GM19023 (cell line): ENCODE results near the gene NMUR2.
A peak's percentile ranks its signal among the peaks of the same experiment; 100 is the strongest.

ENCODE experiments used
- ATAC-seq: cut with Tn5 transposase; IDR thresholded peaks from one replicate; pipeline ENCODE4 v1.9.1; 2021; ENCODE audit warnings: mild to moderate bottlenecking, moderate library complexity; ENCODE audit not compliant: unreplicated experiment

The NMUR2 gene, protein sequence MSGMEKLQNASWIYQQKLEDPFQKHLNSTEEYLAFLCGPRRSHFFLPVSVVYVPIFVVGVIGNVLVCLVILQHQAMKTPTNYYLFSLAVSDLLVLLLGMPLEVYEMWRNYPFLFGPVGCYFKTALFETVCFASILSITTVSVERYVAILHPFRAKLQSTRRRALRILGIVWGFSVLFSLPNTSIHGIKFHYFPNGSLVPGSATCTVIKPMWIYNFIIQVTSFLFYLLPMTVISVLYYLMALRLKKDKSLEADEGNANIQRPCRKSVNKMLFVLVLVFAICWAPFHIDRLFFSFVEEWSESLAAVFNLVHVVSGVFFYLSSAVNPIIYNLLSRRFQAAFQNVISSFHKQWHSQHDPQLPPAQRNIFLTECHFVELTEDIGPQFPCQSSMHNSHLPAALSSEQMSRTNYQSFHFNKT

GRCh38 chr5:152405145-152405544 is at the start of gene NMUR2:
TSS of gene NMUR2 (minus strand) at chr5:152405279. CDS start at chr5:152405113, 166 bp downstream.
- no peak for ATAC-seq

GRCh38 chr5:152443935-152444334 is 38.9 kb upstream of the NMUR2 start:
- no peak for ATAC-seq

GRCh38 chr5:152439791-152440190 is 34.7 kb upstream of the NMUR2 start:
- ATAC-seq: no peak

- ATAC-seq: no peak
Measured at GRCh38 chr5:152437866-152438265, 32.8 kb upstream of the NMUR2 start.

DNA sequence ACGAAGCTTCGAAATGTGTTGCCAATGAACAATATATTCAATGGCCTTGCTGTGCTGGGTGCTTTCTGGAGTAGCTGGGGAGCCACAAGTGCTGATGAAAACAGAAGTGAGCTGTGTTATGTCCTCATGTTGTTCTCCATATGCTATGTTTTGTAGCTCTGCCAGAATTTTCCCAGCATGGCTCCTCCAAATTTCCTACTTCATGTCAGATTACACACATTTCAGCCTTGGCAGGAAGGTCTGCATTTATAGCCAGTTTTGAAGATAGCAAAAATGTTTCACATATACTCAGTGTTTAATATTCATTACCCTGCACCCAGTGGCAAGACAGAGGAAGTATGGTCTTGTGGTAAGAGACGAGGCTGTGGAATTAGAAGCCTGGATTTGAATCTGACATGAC is 22.6 kb upstream of the NMUR2 start:
- ATAC-seq: no peak

DNA sequence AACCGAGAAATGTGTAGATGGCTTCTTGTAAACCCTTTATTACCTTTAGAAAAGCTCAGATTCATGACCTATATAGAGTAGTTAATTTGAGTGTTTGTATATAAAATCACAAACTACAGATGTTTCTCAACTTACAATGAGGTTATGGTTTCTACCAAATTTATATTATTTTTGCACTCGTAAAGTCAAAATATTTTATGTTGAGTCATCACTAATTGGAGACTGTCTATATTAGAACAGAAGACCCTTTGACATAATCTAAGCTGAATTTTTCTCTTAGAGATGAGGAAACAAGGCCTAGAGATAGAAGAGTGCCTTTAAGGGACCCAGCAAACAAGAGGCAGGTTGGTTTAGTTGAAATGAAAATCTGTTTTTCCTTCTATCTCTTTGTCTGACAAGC is 20.0 kb upstream of the NMUR2 start:
- ATAC-seq: no peak

GRCh38 chr5:152424501-152424900 is 19.4 kb upstream of the NMUR2 start:
- ATAC-seq: no peak

DNA sequence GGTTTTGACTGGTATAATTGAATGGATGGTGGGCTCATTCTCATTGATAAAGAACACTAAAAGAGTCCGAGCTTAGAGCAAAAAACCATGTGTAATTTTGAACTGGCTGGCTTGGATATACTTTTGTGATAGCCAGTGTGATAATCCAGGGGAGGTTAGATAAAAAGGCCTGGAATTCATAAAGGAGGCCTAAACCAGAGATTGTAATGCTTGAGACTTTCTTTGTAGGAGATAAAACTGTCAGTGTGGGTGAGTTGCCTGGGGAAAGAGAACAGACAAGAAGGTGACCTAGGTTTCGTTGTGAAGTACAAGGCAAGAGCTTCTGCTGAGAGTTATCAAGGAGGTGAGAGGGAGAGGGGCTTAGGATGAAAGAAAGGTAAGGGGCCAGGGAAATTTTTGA is 17.0 kb upstream of the NMUR2 start:
- no peak for ATAC-seq

DNA sequence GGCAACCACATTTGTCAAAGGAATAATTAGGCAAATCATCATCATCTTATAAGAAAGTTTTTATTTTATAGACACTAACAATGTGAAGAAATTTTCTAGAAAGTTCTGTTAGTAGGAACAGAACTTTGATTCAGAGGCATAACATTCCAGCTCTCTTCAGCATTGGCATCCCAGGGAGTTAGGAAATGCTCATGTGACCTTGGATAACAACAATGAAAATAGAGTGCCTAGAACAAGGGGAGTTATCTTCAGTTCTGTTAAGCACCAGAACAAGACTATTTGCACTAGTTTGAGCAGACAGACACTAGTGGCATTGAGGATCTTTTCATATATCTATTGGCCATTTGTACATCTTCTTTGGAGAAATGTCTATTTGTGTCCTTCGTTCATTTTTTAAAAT is 7.0 kb upstream of the NMUR2 start:
- ATAC-seq: no peak

DNA sequence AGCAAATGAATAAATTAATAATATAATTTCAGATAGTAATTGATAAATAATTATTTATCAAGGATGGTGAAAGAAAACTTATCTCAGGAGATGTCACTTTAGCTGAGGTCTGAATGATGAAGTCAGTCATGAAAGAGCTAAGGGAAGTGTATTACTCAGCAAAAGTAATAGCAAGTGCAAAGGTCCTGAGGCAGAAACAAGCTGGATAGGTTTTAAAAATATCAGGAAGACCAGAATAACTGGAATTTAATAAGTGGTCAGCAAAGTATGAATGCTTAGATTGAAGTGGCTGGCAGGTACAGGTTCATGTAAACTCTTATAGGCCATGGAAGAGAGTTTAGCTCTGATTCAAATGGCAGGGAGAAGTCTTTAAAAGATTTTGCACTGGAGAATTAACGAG is 1.0 kb upstream of the NMUR2 start:
- no peak for ATAC-seq

- ATAC-seq: no peak
Measured at GRCh38 chr5:152404494-152404893, 585 bp downstream of the NMUR2 start.

DNA sequence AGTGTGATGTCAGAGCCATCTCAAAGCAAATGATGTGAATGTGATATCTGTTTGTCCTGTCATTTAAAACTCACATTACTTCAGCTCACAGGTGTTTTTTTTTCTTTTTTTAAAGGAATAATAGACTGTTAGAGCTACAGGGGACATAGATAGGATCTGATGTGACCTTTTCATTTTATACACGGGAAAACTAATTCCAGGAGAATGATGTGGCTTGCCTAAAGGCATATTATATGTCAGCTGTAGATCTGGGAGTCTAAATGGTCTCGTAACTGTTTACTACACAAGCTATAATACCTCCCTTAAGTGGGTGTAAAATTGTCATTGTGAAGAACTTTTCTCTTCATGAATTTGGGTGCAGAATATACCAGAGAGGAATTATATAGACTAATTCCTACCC is 2.0 kb downstream of the NMUR2 start:
- no peak for ATAC-seq

GRCh38 chr5:152400846-152401245 is 4.2 kb downstream of the NMUR2 start:
- ATAC-seq: no peak

DNA sequence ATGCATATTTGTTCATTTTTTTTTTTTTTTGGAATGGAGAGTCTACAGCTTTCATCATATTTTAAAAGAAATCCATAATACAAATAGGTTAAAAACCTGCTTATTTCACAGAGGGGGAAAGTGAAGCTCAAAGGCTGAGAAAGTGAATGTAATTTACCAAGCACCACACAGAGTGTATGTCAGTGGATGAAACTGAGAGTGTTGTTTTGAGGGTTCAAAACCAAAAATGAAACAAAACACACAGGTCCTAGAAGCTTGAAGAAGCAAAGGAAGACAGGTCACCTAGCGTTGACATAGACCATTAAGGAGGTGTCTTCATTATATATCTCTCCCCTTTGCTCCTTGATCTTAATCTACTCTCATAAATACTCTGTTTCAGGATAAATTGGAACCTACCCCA is 7.5 kb downstream of the NMUR2 start:
- ATAC-seq: peak; percentile 63

DNA sequence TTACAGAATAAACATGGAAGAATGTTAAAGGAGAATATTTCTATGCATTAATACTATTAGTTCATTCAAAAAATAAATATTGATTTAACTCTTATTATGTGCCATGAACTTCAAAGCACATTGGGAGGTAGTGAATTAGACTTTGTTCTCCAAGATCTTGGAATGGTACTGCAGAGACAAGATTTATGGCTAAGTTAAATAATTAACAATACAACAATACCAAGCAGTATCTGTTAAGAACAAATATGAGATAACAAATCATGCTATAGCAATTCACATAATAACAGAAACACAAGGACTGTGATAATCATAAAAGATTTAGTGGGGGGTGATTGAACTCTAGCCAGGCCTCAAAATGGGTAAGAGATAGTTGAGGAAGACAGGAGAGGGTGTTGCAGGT is 11.6 kb downstream of the NMUR2 start:
- ATAC-seq: no peak

DNA sequence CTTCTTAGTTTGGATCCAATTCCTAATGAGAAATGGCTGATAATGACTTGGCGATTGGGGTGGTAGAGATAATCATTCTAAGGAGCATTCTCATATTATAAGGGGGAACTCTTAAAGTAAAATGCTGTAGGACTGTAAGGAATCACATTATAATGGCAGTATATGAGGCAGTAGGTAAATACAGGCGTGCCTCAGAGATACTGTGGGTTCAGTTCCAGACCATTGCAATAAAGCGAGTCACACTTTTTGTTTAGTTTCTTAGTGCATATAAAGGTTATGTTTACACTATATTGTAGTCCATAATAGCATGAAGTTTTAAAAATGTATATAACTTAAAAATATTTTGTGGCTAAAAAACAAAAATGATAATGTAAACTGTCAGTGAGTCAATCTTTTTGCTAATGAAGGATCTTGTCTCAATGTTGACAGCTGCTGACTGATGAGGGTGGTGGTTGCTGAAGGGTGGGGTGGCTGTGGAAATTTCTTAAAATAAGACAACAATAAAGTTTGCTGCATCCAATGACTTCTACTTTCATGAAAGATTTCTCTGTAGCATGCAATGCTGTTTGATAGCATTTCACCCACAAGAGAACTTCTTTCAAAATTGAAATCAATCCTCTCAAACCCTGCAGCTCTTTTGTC is 15.8 kb downstream of the NMUR2 start:
- ATAC-seq: no peak

DNA sequence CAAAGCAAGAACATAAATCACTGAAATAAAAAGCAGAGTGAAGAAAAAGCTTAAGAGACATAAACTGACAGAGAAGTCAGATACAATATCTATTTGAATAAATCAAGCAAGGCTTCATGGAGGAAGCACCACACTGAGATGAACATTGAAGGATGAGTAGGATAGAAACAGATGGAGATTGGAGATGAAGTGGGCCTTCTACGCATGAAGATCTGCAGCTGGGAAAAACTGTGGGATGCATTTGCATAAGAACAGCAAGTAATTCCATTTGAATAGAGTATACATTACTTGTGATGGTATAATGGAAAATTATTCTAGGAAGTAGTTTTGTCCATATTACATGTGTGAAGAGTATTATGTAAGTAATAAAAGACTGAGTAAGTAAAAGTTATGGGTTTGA is 16.5 kb downstream of the NMUR2 start:
- no peak for ATAC-seq

DNA sequence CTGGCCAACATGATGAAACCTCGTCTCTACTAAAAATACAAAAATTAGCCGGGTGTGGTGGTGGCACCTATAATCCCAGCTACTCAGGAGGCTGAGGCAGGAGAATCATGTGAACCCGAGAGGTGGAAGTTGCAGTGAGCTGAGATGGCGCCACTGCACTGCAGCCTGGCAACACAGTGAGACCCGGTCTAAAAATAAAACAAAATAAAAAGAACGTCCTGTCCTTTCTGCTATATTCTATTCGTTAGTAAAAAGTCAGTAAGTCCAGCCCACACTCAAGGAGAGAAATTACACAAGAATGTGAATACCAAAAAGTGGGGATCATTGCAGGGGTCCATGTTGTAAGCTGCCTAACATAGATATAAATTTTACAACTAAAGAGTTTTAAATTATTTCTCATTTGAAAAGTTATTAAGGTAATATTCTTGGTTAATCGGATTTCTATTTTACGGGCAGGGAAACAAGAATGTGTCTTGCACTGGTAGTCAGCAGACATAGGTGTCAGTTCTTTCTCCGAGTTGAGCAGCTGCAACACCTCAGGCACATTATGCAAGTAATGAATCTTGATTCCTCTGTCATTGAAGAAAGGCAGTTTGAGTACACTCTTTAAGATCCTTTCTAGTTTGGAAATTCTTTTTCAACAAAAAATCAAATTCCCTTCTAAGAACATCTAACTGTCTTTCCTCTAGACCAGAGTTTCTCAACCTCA is 24.5 kb downstream of the NMUR2 start:
- no peak for ATAC-seq

- ATAC-seq: no peak
Measured at GRCh38 chr5:152379331-152379730, 25.7 kb downstream of the NMUR2 start.

- no peak for ATAC-seq
Measured at GRCh38 chr5:152378730-152379129, 26.3 kb downstream of the NMUR2 start.

GRCh38 chr5:152376886-152377285 is 28.2 kb downstream of the NMUR2 start:
- no peak for ATAC-seq

GRCh38 chr5:152374711-152375275 is 30.3 kb downstream of the NMUR2 start:
- no peak for ATAC-seq
